ENCODE data around the gene RPL7A.

Gene RPL7A

DNA sequence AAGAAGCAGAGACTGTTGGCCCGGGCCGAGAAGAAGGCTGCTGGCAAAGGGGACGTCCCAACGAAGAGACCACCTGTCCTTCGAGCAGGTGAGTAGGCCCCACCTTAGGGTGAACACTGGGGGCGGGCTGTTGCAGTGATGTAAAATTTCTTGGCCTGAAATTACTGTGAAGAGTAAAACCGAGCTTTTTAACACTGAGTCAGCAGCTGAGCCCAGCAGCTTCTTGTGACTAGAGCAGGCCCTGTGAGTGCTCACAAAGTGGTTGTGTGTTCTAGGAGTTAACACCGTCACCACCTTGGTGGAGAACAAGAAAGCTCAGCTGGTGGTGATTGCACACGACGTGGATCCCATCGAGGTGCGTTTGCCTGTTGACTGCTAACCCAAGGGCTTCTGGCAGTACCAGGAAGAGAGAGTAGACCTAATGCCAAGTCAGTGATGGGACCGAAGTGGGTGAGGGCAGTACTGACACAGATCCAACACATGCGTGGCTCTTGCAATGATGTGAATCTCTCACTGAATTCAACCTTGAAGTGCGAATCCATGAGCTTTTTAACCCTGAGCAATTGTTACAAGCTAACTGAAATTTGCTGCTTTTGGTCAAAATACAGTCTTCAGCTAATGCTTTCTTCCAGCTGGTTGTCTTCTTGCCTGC, 2.1 kb downstream of the RPL7A start:
- DNase-seq = no peak

- no peak for DNase-seq
These were observed 3.5 kb downstream of the RPL7A start for GRCh38 chr9:133351526-133351907.

DNA sequence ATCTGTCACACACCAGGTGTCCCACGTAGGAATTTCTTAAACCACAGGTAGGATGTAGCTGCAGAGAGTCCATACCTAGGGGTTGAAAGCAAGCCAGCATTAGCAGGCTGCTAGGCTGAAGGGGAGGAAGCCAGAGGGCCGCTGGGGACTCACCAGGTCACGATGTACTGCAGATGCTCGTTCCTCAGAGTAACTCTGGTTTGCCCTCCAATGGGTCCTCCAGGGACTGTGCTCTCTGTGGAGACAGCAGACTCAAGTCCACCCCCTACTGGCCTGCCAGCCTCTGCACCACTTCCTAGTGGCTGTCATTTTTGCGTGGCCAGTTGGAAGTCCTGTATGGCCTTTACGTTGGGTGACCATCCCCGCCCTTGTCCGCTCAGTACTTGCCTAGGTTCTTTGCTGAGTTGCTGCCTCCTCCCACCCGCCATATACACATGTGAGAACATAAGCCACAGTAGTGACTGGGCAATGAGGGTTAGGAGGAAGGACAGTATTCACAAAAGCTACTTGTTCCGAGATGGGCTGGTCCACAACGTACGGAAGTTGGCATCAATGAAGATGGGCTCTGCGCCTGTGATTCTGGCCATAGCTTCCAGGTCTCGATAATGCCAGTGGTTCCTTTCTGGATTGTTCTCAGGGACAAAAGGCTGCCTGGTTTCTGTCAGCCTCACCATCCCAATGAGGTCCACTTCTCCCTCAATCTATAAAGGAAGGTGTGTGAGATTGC, 4.1 kb downstream of the RPL7A start:
- no peak for DNase-seq

- no peak for DNase-seq
These were observed 4.8 kb downstream of the RPL7A start for GRCh38 chr9:133352635-133353340.

- no peak for DNase-seq
These were observed 5.5 kb downstream of the RPL7A start for GRCh38 chr9:133353548-133353947.

- no peak for DNase-seq
These were observed 6.7 kb downstream of the RPL7A start for GRCh38 chr9:133354766-133355165.

GRCh38 chr9:133355881-133356357, 7.9 kb downstream of the RPL7A start:
- DNase-seq = peak; percentile 65

DNA sequence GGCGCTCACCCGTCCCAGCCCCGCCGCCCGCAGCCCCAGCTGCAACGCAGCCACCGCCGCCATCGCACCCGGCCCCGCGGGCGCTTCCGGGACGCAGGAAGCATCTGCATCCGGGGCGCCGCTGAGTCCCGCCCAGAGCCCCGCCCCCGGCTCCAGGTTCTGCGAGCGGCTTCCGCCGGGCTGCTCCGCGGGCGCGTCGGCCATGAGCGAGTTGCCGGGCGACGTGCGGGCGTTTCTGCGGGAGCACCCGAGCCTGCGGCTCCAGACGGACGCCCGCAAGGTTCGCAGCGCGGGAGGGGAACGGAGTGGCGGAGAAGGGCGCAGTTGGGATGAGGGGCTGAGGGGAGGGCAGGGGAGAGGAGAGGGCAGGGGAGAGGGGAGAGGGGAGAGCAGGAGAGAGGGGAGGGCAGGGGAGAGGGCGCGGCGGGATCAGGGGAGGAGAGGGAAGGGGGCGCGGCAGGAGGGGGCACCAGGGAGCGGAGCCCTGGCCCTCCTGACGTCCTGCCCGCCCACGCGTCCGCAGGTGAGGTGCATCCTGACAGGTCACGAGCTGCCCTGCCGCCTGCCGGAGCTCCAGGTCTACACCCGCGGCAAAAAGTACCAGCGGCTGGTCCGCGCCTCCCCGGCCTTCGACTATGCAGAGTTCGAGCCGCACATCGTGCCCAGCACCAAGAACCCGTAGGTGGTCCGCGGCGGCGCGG, 8.5 kb downstream of the RPL7A start, which contains the start of the genes SURF1 and SURF2:
Gene SURF1 (minus strand): TSS at position 97 of the 701 bp plus-strand sequence. CDS start 34 bp downstream, at position 63.
Gene SURF2 (plus strand): TSS at position 160 of the 701 bp plus-strand sequence. CDS start 43 bp downstream, at position 203.
- DNase-seq = peak; percentile 95

GRCh38 chr9:133357656-133358055, 9.6 kb downstream of the RPL7A start:
- no peak for DNase-seq

DNA sequence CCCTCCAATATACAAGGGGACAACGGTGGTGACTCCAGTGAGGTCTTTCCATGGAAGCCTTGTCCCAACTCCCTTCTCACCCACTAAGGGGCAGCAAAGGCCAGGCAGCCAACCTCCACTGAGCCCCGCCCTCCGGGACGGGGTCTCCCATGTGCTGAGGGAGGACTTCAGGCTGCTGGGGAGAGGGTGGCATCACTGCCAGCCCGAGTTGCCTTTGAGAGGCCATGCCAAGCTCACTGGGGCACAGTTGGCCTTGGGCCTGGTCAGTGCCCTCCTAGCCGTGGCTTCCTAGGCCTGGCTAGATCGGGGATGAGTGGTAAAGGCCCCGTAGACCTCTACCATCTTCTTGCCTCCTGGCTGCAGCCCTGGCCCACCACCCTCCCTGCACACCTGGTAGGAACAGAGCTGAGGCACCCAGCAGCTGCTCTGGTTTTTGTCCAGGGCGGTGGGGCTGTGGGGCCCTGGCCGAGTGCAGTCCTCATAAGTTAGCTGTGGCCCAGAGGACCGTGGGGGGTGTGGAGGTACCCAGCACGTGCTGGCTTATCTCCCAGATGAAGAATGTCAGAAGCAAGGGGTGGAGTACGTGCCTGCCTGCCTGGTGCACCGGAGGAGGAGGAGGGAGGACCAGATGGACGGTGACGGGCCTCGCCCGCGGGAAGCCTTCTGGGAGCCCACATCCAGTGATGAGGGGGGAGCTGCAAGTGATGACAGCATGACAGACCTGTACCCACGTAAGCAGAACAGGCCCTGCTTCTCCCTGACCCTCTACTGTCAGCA, 11.6 kb downstream of the RPL7A start:
- DNase-seq = peak; percentile 33

DNA sequence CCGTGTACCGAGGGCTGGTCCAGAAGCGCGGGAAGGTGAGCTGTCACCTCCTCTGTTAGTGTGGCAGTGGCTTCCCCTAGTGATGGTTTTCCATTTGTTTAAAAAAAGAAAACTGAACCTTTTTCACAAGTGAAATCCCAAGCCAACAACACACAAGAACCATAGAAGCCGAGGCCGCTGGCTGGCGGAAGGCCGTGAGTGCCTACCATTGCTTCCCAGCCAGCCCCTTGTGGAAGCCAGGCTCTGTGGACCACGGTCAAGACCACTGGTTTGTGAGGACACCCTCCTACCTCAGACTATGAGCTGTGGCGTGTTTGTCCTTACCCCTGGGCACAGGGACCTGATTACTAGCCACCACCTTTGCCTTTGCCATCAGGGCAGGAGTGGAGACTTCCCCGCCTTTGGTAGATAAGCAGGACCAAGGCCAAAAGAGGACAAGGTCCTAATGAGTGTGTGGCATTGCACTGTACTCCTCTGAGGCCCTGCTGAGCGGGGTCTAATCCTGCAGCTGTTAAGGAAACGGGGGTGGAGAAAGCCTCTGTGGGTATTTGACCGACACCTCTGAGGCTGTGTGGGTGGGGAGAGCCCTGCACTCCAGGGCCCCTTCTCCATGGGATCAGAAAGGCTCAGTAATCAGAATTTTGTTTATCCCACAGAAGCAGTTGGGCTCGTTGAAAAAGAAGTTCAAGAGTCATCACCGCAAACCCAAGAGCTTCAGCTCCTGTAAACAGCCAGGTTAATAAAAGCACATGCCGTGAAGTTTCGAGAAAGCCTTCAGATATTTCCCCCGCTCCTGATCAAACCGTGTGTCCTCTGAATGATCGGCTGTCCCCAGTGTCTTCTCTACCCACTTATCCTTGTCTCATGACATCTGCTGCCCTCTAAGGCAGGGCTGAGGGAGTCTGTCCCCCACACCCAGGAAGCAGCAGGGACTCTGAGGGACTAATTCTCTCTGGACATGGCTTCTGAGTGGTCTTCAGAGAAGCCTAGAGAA, 12.7 kb downstream of the RPL7A start:
- no peak for DNase-seq

- DNase-seq = no peak
These were observed 13.6 kb downstream of the RPL7A start for GRCh38 chr9:133361507-133362092.

- DNase-seq = no peak
These were observed 14.5 kb downstream of the RPL7A start for GRCh38 chr9:133362359-133363044.

DNA sequence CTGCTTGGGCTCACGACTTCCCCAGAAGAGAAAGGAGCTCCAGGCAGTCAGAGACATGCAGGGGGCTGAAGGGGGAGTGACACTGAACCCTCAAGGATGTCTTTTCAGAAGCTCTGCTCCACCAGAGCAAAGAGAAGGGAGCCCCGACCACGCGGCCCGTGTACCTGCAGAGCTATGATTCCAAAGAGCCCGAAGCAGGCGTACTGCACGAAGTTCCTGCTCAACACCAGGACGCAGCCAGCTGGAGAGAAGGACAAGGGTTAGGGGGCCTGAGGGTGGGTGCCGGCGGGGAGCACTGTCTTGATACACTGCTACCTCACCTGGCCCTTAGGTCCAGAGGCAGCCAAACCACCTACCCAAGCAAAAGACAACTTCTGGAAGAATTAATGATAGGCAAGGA, 18.4 kb downstream of the RPL7A start:
- DNase-seq = no peak

- DNase-seq = no peak
These were observed 19.2 kb downstream of the RPL7A start for GRCh38 chr9:133367221-133367620.

- no peak for DNase-seq
These were observed 19.8 kb downstream of the RPL7A start for GRCh38 chr9:133367778-133368177.

DNA sequence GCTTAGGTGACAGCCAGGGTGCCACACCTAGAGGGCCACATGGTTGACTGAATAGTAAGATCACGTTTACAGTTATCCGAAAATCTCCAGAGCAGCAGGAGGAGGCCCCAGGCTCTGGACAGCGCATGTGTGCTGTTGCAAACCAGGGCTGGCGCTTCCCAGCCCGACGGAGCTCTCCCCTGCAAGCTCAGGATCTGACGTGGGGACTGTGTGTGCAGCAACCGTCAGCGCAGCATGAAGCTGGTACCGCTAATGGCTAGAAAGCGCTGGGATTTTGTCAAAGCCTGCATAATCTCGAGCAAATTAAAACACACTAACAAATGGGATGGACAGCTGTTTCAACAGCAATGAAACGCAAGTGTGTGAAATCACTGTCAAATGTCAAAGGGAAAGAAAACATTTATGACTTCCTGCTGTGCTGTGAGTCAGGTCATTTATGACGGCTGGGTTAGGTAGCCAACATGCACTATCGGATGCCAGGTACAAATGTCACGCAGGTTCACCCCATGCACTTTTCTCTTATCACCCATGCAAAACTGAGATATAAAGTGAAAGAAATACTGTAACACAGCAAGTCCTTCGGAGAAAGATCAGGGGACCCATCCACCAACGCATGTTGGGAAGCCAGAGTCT, 20.3 kb downstream of the RPL7A start:
- DNase-seq = no peak

- no peak for DNase-seq
These were observed 21.4 kb downstream of the RPL7A start for GRCh38 chr9:133369422-133369821.

- no peak for DNase-seq
These were observed 21.9 kb downstream of the RPL7A start for GRCh38 chr9:133369933-133370332.
